ENCODE results near the gene GLI3.

Gene GLI3

GRCh38 chr7:42236976-42237810, at the start of gene GLI3:
Gene GLI3 (minus strand): TSS chr7:42237209. CDS start chr7:42223253, 13,956 bp downstream.
- no peaks in the 10 kb centered on the region for H3K4me1 ChIP-seq (ENCODE audit: control insufficient read depth in 1 of 2, insufficient read depth in 2 of 2, low read length in 2 of 2)
- H3K27me3 ChIP-seq (ENCODE audit: control insufficient read depth in 1 of 2, insufficient read depth in 2 of 2, low read length in 2 of 2) = peaks cover 21 to 38% of the 10 kb centered on the region in 2 donors
- H3K36me3 ChIP-seq (ENCODE audit: control insufficient read depth in 1 of 2, insufficient read depth in 2 of 2, low read length in 2 of 2) = no peaks in the 10 kb centered on the region
- H3K27ac ChIP-seq (ENCODE audit: low read depth, low read length) = peak within 1 kb of the TSS; percentile 62
- peak within 1 kb of the TSS; percentile 67 to 76 for H3K4me3 ChIP-seq (ENCODE audit: low read depth in 1 of 2, low read length in 2 of 2)
- H3K9ac ChIP-seq (ENCODE audit: low read depth in 1 of 2, low read length in 2 of 2) = no peak within 1 kb of the TSS
- no peaks in the 10 kb centered on the region for H3K9me3 ChIP-seq (ENCODE audit: control insufficient read depth in 1 of 2, low read length in 2 of 2)

GRCh38 chr7:42285383-42285824, 48.4 kb upstream of the GLI3 start:
- no peak overlapping the region for H3K4me3 ChIP-seq (ENCODE audit: low read depth in 1 of 2, low read length in 2 of 2)
- H3K27ac ChIP-seq (ENCODE audit: low read depth, low read length) = no peak overlapping the region
- no peak overlapping the region for H3K9ac ChIP-seq (ENCODE audit: low read depth in 1 of 2, low read length in 2 of 2)
- no peaks in the 10 kb centered on the region for H3K27me3 ChIP-seq (ENCODE audit: control insufficient read depth in 1 of 2, insufficient read depth in 2 of 2, low read length in 2 of 2)
- no peaks in the 10 kb centered on the region for H3K9me3 ChIP-seq (ENCODE audit: control insufficient read depth in 1 of 2, low read length in 2 of 2)
- H3K4me1 ChIP-seq (ENCODE audit: control insufficient read depth in 1 of 2, insufficient read depth in 2 of 2, low read length in 2 of 2) = no peaks in the 10 kb centered on the region
- H3K36me3 ChIP-seq (ENCODE audit: control insufficient read depth in 1 of 2, insufficient read depth in 2 of 2, low read length in 2 of 2) = no peaks in the 10 kb centered on the region

GRCh38 chr7:42283553-42283952, 46.5 kb upstream of the GLI3 start:
- H3K4me3 ChIP-seq (ENCODE audit: low read depth in 1 of 2, low read length in 2 of 2) = no peak overlapping the region
- H3K27me3 ChIP-seq (ENCODE audit: control insufficient read depth in 1 of 2, insufficient read depth in 2 of 2, low read length in 2 of 2) = no peaks in the 10 kb centered on the region
- H3K4me1 ChIP-seq (ENCODE audit: control insufficient read depth in 1 of 2, insufficient read depth in 2 of 2, low read length in 2 of 2) = no peaks in the 10 kb centered on the region
- H3K36me3 ChIP-seq (ENCODE audit: control insufficient read depth in 1 of 2, insufficient read depth in 2 of 2, low read length in 2 of 2) = no peaks in the 10 kb centered on the region
- no peak overlapping the region for H3K27ac ChIP-seq (ENCODE audit: low read depth, low read length)
- H3K9ac ChIP-seq (ENCODE audit: low read depth in 1 of 2, low read length in 2 of 2) = no peak overlapping the region
- H3K9me3 ChIP-seq (ENCODE audit: control insufficient read depth in 1 of 2, low read length in 2 of 2) = no peaks in the 10 kb centered on the region

- no peaks in the 10 kb centered on the region for H3K27me3 ChIP-seq (ENCODE audit: control insufficient read depth in 1 of 2, insufficient read depth in 2 of 2, low read length in 2 of 2)
- H3K36me3 ChIP-seq (ENCODE audit: control insufficient read depth in 1 of 2, insufficient read depth in 2 of 2, low read length in 2 of 2) = no peaks in the 10 kb centered on the region
- no peak overlapping the region for H3K4me3 ChIP-seq (ENCODE audit: low read depth in 1 of 2, low read length in 2 of 2)
- no peak overlapping the region for H3K27ac ChIP-seq (ENCODE audit: low read depth, low read length)
- H3K9ac ChIP-seq (ENCODE audit: low read depth in 1 of 2, low read length in 2 of 2) = no peak overlapping the region
- H3K9me3 ChIP-seq (ENCODE audit: control insufficient read depth in 1 of 2, low read length in 2 of 2) = no peaks in the 10 kb centered on the region
- H3K4me1 ChIP-seq (ENCODE audit: control insufficient read depth in 1 of 2, insufficient read depth in 2 of 2, low read length in 2 of 2) = no peaks in the 10 kb centered on the region
Observed at GRCh38 chr7:42278344-42278743, 41.3 kb upstream of the GLI3 start.

GRCh38 chr7:42274053-42274452, 37.0 kb upstream of the GLI3 start:
- Histone ChIP-seq H3K4me1 (ENCODE audit: control insufficient read depth in 1 of 2, insufficient read depth in 2 of 2, low read length in 2 of 2) (no peaks in the 10 kb centered on the region), H3K9ac (ENCODE audit: low read depth in 1 of 2, low read length in 2 of 2) (no peak overlapping the region), H3K36me3 (ENCODE audit: control insufficient read depth in 1 of 2, insufficient read depth in 2 of 2, low read length in 2 of 2) (no peaks in the 10 kb centered on the region), H3K4me3 (ENCODE audit: low read depth in 1 of 2, low read length in 2 of 2) (no peak overlapping the region), H3K27ac (ENCODE audit: low read depth, low read length) (no peak overlapping the region), H3K27me3 (ENCODE audit: control insufficient read depth in 1 of 2, insufficient read depth in 2 of 2, low read length in 2 of 2) (no peaks in the 10 kb centered on the region), H3K9me3 (ENCODE audit: control insufficient read depth in 1 of 2, low read length in 2 of 2) (no peaks in the 10 kb centered on the region)

- H3K4me3 ChIP-seq (ENCODE audit: low read depth in 1 of 2, low read length in 2 of 2) = no peak overlapping the region
- H3K36me3 ChIP-seq (ENCODE audit: control insufficient read depth in 1 of 2, insufficient read depth in 2 of 2, low read length in 2 of 2) = no peaks in the 10 kb centered on the region
- H3K4me1 ChIP-seq (ENCODE audit: control insufficient read depth in 1 of 2, insufficient read depth in 2 of 2, low read length in 2 of 2) = no peaks in the 10 kb centered on the region
- H3K9ac ChIP-seq (ENCODE audit: low read depth in 1 of 2, low read length in 2 of 2) = no peak overlapping the region
- no peaks in the 10 kb centered on the region for H3K9me3 ChIP-seq (ENCODE audit: control insufficient read depth in 1 of 2, low read length in 2 of 2)
- no peaks in the 10 kb centered on the region for H3K27me3 ChIP-seq (ENCODE audit: control insufficient read depth in 1 of 2, insufficient read depth in 2 of 2, low read length in 2 of 2)
- no peak overlapping the region for H3K27ac ChIP-seq (ENCODE audit: low read depth, low read length)
Observed at GRCh38 chr7:42272793-42273665, 36.0 kb upstream of the GLI3 start.

- Histone ChIP-seq H3K36me3 (ENCODE audit: control insufficient read depth in 1 of 2, insufficient read depth in 2 of 2, low read length in 2 of 2) (no peaks in the 10 kb centered on the region), H3K27ac (ENCODE audit: low read depth, low read length) (no peak overlapping the region), H3K9ac (ENCODE audit: low read depth in 1 of 2, low read length in 2 of 2) (no peak overlapping the region), H3K9me3 (ENCODE audit: control insufficient read depth in 1 of 2, low read length in 2 of 2) (no peaks in the 10 kb centered on the region), H3K27me3 (ENCODE audit: control insufficient read depth in 1 of 2, insufficient read depth in 2 of 2, low read length in 2 of 2) (no peaks in the 10 kb centered on the region), H3K4me3 (ENCODE audit: low read depth in 1 of 2, low read length in 2 of 2) (no peak overlapping the region), H3K4me1 (ENCODE audit: control insufficient read depth in 1 of 2, insufficient read depth in 2 of 2, low read length in 2 of 2) (no peaks in the 10 kb centered on the region)
Observed at GRCh38 chr7:42269161-42269560, 32.2 kb upstream of the GLI3 start.

GRCh38 chr7:42264702-42265101, 27.7 kb upstream of the GLI3 start:
- Histone ChIP-seq H3K4me3 (ENCODE audit: low read depth in 1 of 2, low read length in 2 of 2) (no peak overlapping the region), H3K27ac (ENCODE audit: low read depth, low read length) (no peak overlapping the region), H3K27me3 (ENCODE audit: control insufficient read depth in 1 of 2, insufficient read depth in 2 of 2, low read length in 2 of 2) (no peaks in the 10 kb centered on the region), H3K9me3 (ENCODE audit: control insufficient read depth in 1 of 2, low read length in 2 of 2) (no peaks in the 10 kb centered on the region), H3K9ac (ENCODE audit: low read depth in 1 of 2, low read length in 2 of 2) (no peak overlapping the region), H3K4me1 (ENCODE audit: control insufficient read depth in 1 of 2, insufficient read depth in 2 of 2, low read length in 2 of 2) (no peaks in the 10 kb centered on the region), H3K36me3 (ENCODE audit: control insufficient read depth in 1 of 2, insufficient read depth in 2 of 2, low read length in 2 of 2) (no peaks in the 10 kb centered on the region)

GRCh38 chr7:42263971-42264370, 27.0 kb upstream of the GLI3 start:
- Histone ChIP-seq H3K27me3 (ENCODE audit: control insufficient read depth in 1 of 2, insufficient read depth in 2 of 2, low read length in 2 of 2) (no peaks in the 10 kb centered on the region), H3K4me3 (ENCODE audit: low read depth in 1 of 2, low read length in 2 of 2) (no peak overlapping the region), H3K36me3 (ENCODE audit: control insufficient read depth in 1 of 2, insufficient read depth in 2 of 2, low read length in 2 of 2) (no peaks in the 10 kb centered on the region), H3K9me3 (ENCODE audit: control insufficient read depth in 1 of 2, low read length in 2 of 2) (no peaks in the 10 kb centered on the region), H3K4me1 (ENCODE audit: control insufficient read depth in 1 of 2, insufficient read depth in 2 of 2, low read length in 2 of 2) (no peaks in the 10 kb centered on the region), H3K27ac (ENCODE audit: low read depth, low read length) (no peak overlapping the region), H3K9ac (ENCODE audit: low read depth in 1 of 2, low read length in 2 of 2) (no peak overlapping the region)

- Histone ChIP-seq H3K4me1 (ENCODE audit: control insufficient read depth in 1 of 2, insufficient read depth in 2 of 2, low read length in 2 of 2) (no peaks in the 10 kb centered on the region), H3K9me3 (ENCODE audit: control insufficient read depth in 1 of 2, low read length in 2 of 2) (no peaks in the 10 kb centered on the region), H3K27ac (ENCODE audit: low read depth, low read length) (no peak overlapping the region), H3K27me3 (ENCODE audit: control insufficient read depth in 1 of 2, insufficient read depth in 2 of 2, low read length in 2 of 2) (no peaks in the 10 kb centered on the region), H3K9ac (ENCODE audit: low read depth in 1 of 2, low read length in 2 of 2) (no peak overlapping the region), H3K4me3 (ENCODE audit: low read depth in 1 of 2, low read length in 2 of 2) (no peak overlapping the region), H3K36me3 (ENCODE audit: control insufficient read depth in 1 of 2, insufficient read depth in 2 of 2, low read length in 2 of 2) (no peaks in the 10 kb centered on the region)
Observed at GRCh38 chr7:42262964-42263363, 26.0 kb upstream of the GLI3 start.

Data from duodenal mucosa (tissue), 2 donors.